ENCODE data around the gene SNAPC2.

GRCh38 chr19:7922836-7923195 lies 2.7 kb downstream of the SNAPC2 start:
- no peak for TF ChIP-seq TARDBP (IDR thresholded peaks at IDR 0.05)
- TF ChIP-seq BHLHE40 (IDR thresholded peaks at IDR 0.05; ENCODE audit: borderline replicate concordance) = no peak
- TF ChIP-seq CTBP1 (IDR thresholded peaks at IDR 0.05; ENCODE audit: borderline replicate concordance) = no peak
- TF ChIP-seq SP1 (IDR thresholded peaks at IDR 0.05) = no peak
- TF ChIP-seq FOXA1 (IDR thresholded peaks at IDR 0.05) = no peak
- no peak for TF ChIP-seq ELF4 (IDR thresholded peaks at IDR 0.05)
- no peak for TF ChIP-seq FOXM1 (IDR thresholded peaks at IDR 0.05; ENCODE audit: borderline replicate concordance)

Measured in HEK293T (cell line).